ENCODE data around the gene SNX25. TPM values are rescaled to one million over a fixed set of nuclear protein-coding genes. Genes with fewer than 3 reads are reported as not detected.

Gene SNX25
- total RNA-seq, 4 donors from 2014 or later, result 19.9 to 23.8 (median 21.5) TPM

DNA sequence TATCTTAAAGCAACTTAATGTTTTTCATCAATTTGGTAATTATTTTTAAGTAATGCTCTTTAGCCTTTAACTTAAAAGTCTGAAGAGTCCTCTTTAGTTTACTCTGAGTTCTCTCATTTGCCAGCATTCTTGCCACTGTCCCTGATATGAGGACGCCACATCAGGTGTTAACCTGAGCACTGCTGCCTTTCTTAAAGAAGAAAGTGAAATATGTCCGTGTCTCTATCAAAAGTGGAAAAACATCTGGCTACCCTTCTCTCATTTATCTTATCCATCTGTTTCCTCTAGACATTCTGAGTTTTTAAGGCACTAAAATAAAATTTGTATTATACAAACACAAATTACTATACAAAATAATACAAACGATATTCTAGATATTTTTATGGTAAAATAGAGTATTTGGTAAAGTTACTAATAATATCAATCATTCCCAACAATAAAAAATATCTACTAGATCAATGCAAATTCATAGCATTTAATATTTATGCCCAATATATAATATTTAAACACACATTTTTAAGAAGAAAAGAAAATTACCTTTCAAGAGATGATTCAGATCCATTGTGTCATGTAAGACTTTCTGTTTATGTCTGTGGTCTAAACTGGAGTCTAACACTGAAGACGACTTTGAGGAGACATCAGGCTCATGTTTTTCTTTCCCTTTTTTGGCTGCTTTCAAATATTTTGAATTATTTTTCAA, 19.6 kb upstream of the SNX25 start:
- H3K27ac ChIP-seq (replicated peaks in 1 of 4), result no peak overlapping the region
- no peaks in the 10 kb centered on the region for H3K9me3 ChIP-seq
- no peak for TF ChIP-seq POLR2AphosphoS5 (IDR thresholded peaks at IDR 0.05)
- no peak for TF ChIP-seq EP300 (IDR thresholded peaks at IDR 0.05)
- no peak for TF ChIP-seq POLR2A (IDR thresholded peaks at IDR 0.05; ENCODE audit: low read depth)
- intact Hi-C loops (cut with DNase I), result no loop called here
- no peak overlapping the region for H3K4me3 ChIP-seq
- WGBS, result 81% methylated on average over 4 of the region's 4 CpGs
- peaks cover 10 to 28% (median 20%) of the 10 kb centered on the region in 4 donors for H3K36me3 ChIP-seq
- H3K27me3 ChIP-seq, result no peaks in the 10 kb centered on the region
- no peak for DNase-seq (ENCODE audit: extremely low spot score)
- H3K4me1 ChIP-seq, result peaks cover 0 to 14% (median 9%) of the 10 kb centered on the region in 4 donors

GRCh38 chr4:185190306-185190856, 19.0 kb upstream of the SNX25 start:
- no peak for DNase-seq (ENCODE audit: extremely low spot score)
- WGBS, result 90% methylated on average over 6 of the region's 6 CpGs

DNA sequence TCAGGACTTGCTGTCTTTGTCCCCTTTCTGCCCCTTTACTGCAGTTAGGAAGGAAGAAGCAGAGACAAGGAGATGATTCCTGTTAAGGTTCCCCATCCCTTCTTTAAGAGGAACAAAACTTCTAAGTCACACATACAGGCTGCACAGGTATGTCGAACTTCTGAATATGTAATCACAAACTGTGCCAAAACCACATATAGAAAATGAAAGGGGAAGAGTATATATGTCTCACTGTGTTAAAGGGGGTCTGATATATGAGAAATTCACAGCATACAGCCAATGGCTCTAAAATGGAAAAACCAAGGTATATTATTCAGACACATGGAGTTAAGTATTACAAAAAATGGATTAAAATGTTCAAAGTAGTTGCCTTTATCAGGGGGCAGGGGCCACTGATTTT, 17.3 kb upstream of the SNX25 start:
- Histone ChIP-seq H3K4me1 (peaks cover 0 to 12% (median 5%) of the 10 kb centered on the region in 4 donors), H3K27ac (replicated peaks in 1 of 4) (no peak overlapping the region), H3K36me3 (peaks cover 10 to 28% (median 22%) of the 10 kb centered on the region in 4 donors), H3K27me3 (no peaks in the 10 kb centered on the region), H3K9me3 (no peaks in the 10 kb centered on the region), H3K4me3 (no peak overlapping the region)
- TF ChIP-seq POLR2A (IDR thresholded peaks at IDR 0.05; ENCODE audit: low read depth) (no peak), EP300 (IDR thresholded peaks at IDR 0.05) (no peak), POLR2AphosphoS5 (IDR thresholded peaks at IDR 0.05) (no peak)
- TF ChIP-seq, protein P1, sequence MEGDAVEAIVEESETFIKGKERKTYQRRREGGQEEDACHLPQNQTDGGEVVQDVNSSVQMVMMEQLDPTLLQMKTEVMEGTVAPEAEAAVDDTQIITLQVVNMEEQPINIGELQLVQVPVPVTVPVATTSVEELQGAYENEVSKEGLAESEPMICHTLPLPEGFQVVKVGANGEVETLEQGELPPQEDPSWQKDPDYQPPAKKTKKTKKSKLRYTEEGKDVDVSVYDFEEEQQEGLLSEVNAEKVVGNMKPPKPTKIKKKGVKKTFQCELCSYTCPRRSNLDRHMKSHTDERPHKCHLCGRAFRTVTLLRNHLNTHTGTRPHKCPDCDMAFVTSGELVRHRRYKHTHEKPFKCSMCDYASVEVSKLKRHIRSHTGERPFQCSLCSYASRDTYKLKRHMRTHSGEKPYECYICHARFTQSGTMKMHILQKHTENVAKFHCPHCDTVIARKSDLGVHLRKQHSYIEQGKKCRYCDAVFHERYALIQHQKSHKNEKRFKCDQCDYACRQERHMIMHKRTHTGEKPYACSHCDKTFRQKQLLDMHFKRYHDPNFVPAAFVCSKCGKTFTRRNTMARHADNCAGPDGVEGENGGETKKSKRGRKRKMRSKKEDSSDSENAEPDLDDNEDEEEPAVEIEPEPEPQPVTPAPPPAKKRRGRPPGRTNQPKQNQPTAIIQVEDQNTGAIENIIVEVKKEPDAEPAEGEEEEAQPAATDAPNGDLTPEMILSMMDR (IDR thresholded peaks at IDR 0.05), result no peak
- intact Hi-C loops (cut with DNase I), result no loop called here
- WGBS, result 94% methylated on average over 1 of the region's 1 CpG
- DNase-seq (ENCODE audit: extremely low spot score), result no peak

More at GRCh38 chr4:185190306-185190856, 19.0 kb upstream of the SNX25 start:
- Histone ChIP-seq H3K9me3 (no peaks in the 10 kb centered on the region), H3K4me1 (peaks cover 0 to 15% (median 8%) of the 10 kb centered on the region in 4 donors), H3K4me3 (no peak overlapping the region), H3K36me3 (peaks cover 10 to 28% (median 20%) of the 10 kb centered on the region in 4 donors), H3K27me3 (no peaks in the 10 kb centered on the region), H3K27ac (replicated peaks in 1 of 4) (no peak overlapping the region)
- no peak for TF ChIP-seq POLR2AphosphoS5 (IDR thresholded peaks at IDR 0.05)
- TF ChIP-seq, protein P1 (IDR thresholded peaks at IDR 0.05), result no peak
- no peak for TF ChIP-seq EP300 (IDR thresholded peaks at IDR 0.05)
- TF ChIP-seq POLR2A (IDR thresholded peaks at IDR 0.05; ENCODE audit: low read depth), result no peak
- intact Hi-C loops (cut with DNase I), result no loop called here

DNA sequence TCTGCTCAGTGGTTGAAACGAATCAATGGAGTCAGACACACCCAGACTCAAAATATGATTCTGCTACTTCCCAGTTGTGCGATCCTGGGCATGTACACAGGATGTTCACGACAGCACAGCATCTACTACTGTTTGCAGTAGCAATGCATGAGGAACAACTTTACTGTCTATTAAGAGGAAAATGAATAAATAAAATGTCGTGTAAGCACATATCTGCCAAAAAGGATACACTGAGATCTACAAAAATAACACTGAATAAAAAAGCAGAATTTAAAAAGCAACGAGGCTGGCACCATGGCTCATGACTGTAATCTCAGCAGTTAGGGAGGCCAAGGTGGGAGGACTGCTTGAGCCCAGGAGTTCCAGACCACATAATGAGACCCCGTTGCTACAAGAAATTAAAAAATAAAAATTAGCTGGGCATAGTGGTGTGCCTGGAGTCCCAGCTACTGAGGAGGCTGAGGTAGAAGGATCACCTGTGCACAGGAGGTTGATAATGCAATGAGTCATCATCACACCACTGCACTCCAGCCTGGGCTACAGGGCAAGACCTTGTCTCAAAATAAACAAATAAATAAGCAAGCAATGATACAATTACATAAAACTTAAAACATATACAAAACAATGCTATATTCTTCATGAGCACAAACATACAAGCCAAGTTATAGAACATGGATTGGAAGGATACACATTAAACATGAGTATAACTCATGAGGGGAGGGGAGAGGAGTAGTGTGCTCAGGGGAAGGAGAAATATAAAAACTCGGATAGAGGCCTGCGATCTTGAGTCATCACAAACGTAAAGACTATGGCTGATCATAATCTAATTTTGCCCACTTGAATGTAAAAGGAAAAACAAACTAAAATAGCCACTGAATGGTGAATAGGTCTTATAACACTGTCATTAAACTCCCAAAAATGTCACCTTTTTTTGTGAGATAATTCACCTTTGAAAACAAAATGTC, 14.2 kb upstream of the SNX25 start:
- no peak for DNase-seq (ENCODE audit: extremely low spot score)
- intact Hi-C loops (cut with DNase I), result no loop called here
- Histone ChIP-seq H3K9me3 (no peaks in the 10 kb centered on the region), H3K27ac (replicated peaks in 1 of 4) (no peak overlapping the region), H3K4me3 (no peak overlapping the region), H3K27me3 (no peaks in the 10 kb centered on the region), H3K4me1 (peaks cover 0 to 12% (median 0%) of the 10 kb centered on the region in 4 donors), H3K36me3 (peaks cover 7 to 11% (median 8%) of the 10 kb centered on the region in 4 donors)
- 74% methylated on average over 9 of the region's 9 CpGs for WGBS
- no peak for TF ChIP-seq POLR2AphosphoS5 (IDR thresholded peaks at IDR 0.05)
- TF ChIP-seq, protein P1 (IDR thresholded peaks at IDR 0.05), result no peak
- no peak for TF ChIP-seq EP300 (IDR thresholded peaks at IDR 0.05)
- no peak for TF ChIP-seq POLR2A (IDR thresholded peaks at IDR 0.05; ENCODE audit: low read depth)

Measured in esophagus muscularis mucosa (tissue), 4 donors.